Left lung (tissue), 10 donors: ENCODE measurements around the gene TRAPPC14. TPM values are rescaled to one million over a fixed set of nuclear protein-coding genes. Genes with fewer than 3 reads are reported as not detected.

Source experiments
- ATAC-seq: fragments of 200-7000 bp; cut with Tn5 transposase; one replicate; pipeline ENCODE4 v1.9.1; 2020; ENCODE audit warnings: moderate library complexity
- DNase-seq, 4 donors: peaks; one replicate each; pipeline ENCODE4 v3.0.0-alpha.2; 2013 to 2020
- H3K27ac ChIP-seq, 2 donors: fragments of 200-600 bp; sonication (generic) in 1 of 2; one replicate each; pipeline versions ENCODE4 v1.5.0 to v1.8.0; 2020 to 2021
- H3K27me3 ChIP-seq, 2 donors: fragments of 200-600 bp; sonication (generic) in 1 of 2; one replicate each; pipeline versions ENCODE4 v1.5.0 to v1.8.0; 2020 to 2021
- H3K36me3 ChIP-seq, 2 donors: fragments of 200-600 bp; sonication (generic) in 1 of 2; one replicate each; pipeline versions ENCODE4 v1.5.0 to v1.8.0; 2020 to 2021
- H3K4me1 ChIP-seq, 2 donors: fragments of 200-600 bp; one replicate each; pipeline ENCODE4 v1.8.0; 2021
- H3K4me3 ChIP-seq, 2 donors: fragments of 200-600 bp; sonication (generic) in 1 of 2; one replicate each; pipeline versions ENCODE4 v1.5.0 to v1.8.0; 2020 to 2021; ENCODE audit warnings: mild to moderate bottlenecking in 1 of 2
- H3K9me3 ChIP-seq, 2 donors: fragments of 200-600 bp; sonication (generic) in 1 of 2; one replicate each; pipeline versions ENCODE4 v1.5.0 to v1.8.0; 2020 to 2021
- CTCF ChIP-seq, 2 donors: fragments of 200-600 bp; sonication (generic) in 1 of 2; IDR thresholded peaks; one replicate each; pipeline versions ENCODE4 v1.5.0 to v1.8.0; 2021; ENCODE audit warnings: antibody characterized with exemption in 2 of 2
- intact Hi-C, 2 donors: fragments of 100-400 bp; cut with DNase I; formaldehyde crosslinking; loops; one replicate each; pipeline versions ENCODE4 v1.11.2 to v1.14.2; 2022
- polyA plus RNA-seq, 6 donors: library from polyadenylated mRNA; unstranded; fragments of 120-200 nt; gene quantifications; one replicate each; pipeline ENCODE4 v1.2.1, GENCODE V29; 2013; ENCODE audit not compliant: insufficient read length in 6 of 6
- total RNA-seq, 2 donors: library from RNA; stranded (reverse); fragmentation: NEBNext Ultra II Directional; extraction: Animal tissue kit (Norgen Biotek cat#: 25700); gene quantifications; one replicate each; pipeline ENCODE4 v1.2.1, GENCODE V29; 2021
- donor health status: DM: no; HTN: yes; CAD: no.
- donor health status: DM: no; HTN: no; CAD: no.

Gene TRAPPC14
- total and polyA plus RNA-seq, 8 donors: 16.0 to 30.1 (median 19.5) TPM

- no peak for DNase-seq
These were observed 16.1 kb downstream of the TRAPPC14 start for GRCh38 chr7:100142461-100142860.

GRCh38 chr7:100141555-100141949 is 17.0 kb downstream of the TRAPPC14 start:
- no peak for TF ChIP-seq CTCF (IDR thresholded peaks at IDR 0.05)
- H3K27me3 ChIP-seq: no peaks in the 10 kb centered on the region
- H3K4me1 ChIP-seq: peaks cover 0 to 15% of the 10 kb centered on the region in 2 donors
- ATAC-seq: no peak
- no peak overlapping the region for H3K4me3 ChIP-seq
- intact Hi-C loops: no loop called here
- no peak for DNase-seq
- H3K9me3 ChIP-seq: no peaks in the 10 kb centered on the region
- no peaks in the 10 kb centered on the region for H3K36me3 ChIP-seq
- peak overlapping the region in 1 of 2 donors; percentile 5 for H3K27ac ChIP-seq

More at GRCh38 chr7:100142461-100142860, 16.1 kb downstream of the TRAPPC14 start:
- Histone ChIP-seq H3K36me3 (no peaks in the 10 kb centered on the region), H3K27me3 (no peaks in the 10 kb centered on the region), H3K27ac (no peak overlapping the region), H3K4me3 (no peak overlapping the region), H3K4me1 (peaks cover 0 to 15% of the 10 kb centered on the region in 2 donors), H3K9me3 (no peaks in the 10 kb centered on the region)
- intact Hi-C loops: no loop called here
- no peak for ATAC-seq
- no peak for TF ChIP-seq CTCF (IDR thresholded peaks at IDR 0.05)

GRCh38 chr7:100137851-100138760 is 20.4 kb downstream of the TRAPPC14 start:
- intact Hi-C loops: loop anchor here in 1 of 2 donors (5.0 kb wide), 1 partner anchor 84 kb away; no protein-coding TSS in a partner anchor
- H3K27ac ChIP-seq: no peak overlapping the region
- ATAC-seq (no peak), DNase-seq (no peak)
- peaks cover 0 to 15% of the 10 kb centered on the region in 2 donors for H3K4me1 ChIP-seq
- TF ChIP-seq CTCF (IDR thresholded peaks at IDR 0.05): no peak
- H3K27me3 ChIP-seq: no peaks in the 10 kb centered on the region
- H3K4me3 ChIP-seq: no peak overlapping the region
- no peaks in the 10 kb centered on the region for H3K36me3 ChIP-seq
- no peaks in the 10 kb centered on the region for H3K9me3 ChIP-seq

- H3K36me3 ChIP-seq: no peaks in the 10 kb centered on the region
- H3K27me3 ChIP-seq: no peaks in the 10 kb centered on the region
- H3K4me1 ChIP-seq: peaks cover 5 to 15% of the 10 kb centered on the region in 2 donors
- peak; percentile 63 to 81 for TF ChIP-seq CTCF (IDR thresholded peaks at IDR 0.05)
- H3K9me3 ChIP-seq: no peaks in the 10 kb centered on the region
- intact Hi-C loops: no loop called here
- DNase-seq: peak in 3 of 4 donors; percentile 33 to 71 (median 63)
- ATAC-seq: peak; percentile 84
- no peak overlapping the region for H3K4me3 ChIP-seq
- H3K27ac ChIP-seq: no peak overlapping the region
These were observed 25.8 kb downstream of the TRAPPC14 start for GRCh38 chr7:100132697-100133151.

- H3K4me1 ChIP-seq: peaks cover 5 to 17% of the 10 kb centered on the region in 2 donors
- no peak overlapping the region for H3K27ac ChIP-seq
- no peaks in the 10 kb centered on the region for H3K9me3 ChIP-seq
- DNase-seq (no peak), ATAC-seq (no peak)
- no peak overlapping the region for H3K4me3 ChIP-seq
- no peak for TF ChIP-seq CTCF (IDR thresholded peaks at IDR 0.05)
- H3K27me3 ChIP-seq: no peaks in the 10 kb centered on the region
- H3K36me3 ChIP-seq: no peaks in the 10 kb centered on the region
- intact Hi-C loops: no loop called here
These were observed 26.4 kb downstream of the TRAPPC14 start for GRCh38 chr7:100132126-100132525.
